ENCODE results near the gene RAB40AL.
A peak's percentile ranks its signal among the peaks of the same experiment; 100 is the strongest.

Gene RAB40AL

GRCh38 chrX:102950908-102951866, 14.1 kb downstream of the RAB40AL start:
- no peak overlapping the region for H3K4me3 ChIP-seq (ENCODE audit: low read depth, low read length)
- TF ChIP-seq CTCF (IDR thresholded peaks at IDR 0.05; ENCODE audit: borderline replicate concordance, insufficient read depth, low read depth, low read length) = peak; percentile 63

- no peak for TF ChIP-seq CTCF (IDR thresholded peaks at IDR 0.05; ENCODE audit: borderline replicate concordance, insufficient read depth, low read depth, low read length)
- H3K4me3 ChIP-seq (ENCODE audit: low read depth, low read length) = no peak overlapping the region
Measured at GRCh38 chrX:102957751-102958150, 20.7 kb downstream of the RAB40AL start.

GRCh38 chrX:102958794-102959193, 21.7 kb downstream of the RAB40AL start:
- no peak overlapping the region for H3K4me3 ChIP-seq (ENCODE audit: low read depth, low read length)
- TF ChIP-seq CTCF (IDR thresholded peaks at IDR 0.05; ENCODE audit: borderline replicate concordance, insufficient read depth, low read depth, low read length) = no peak

- H3K4me3 ChIP-seq (ENCODE audit: low read depth, low read length) = no peak overlapping the region
- no peak for TF ChIP-seq CTCF (IDR thresholded peaks at IDR 0.05; ENCODE audit: borderline replicate concordance, insufficient read depth, low read depth, low read length)
Measured at GRCh38 chrX:102959471-102959870, 22.4 kb downstream of the RAB40AL start.

- TF ChIP-seq CTCF (IDR thresholded peaks at IDR 0.05; ENCODE audit: borderline replicate concordance, insufficient read depth, low read depth, low read length) = no peak
- no peak overlapping the region for H3K4me3 ChIP-seq (ENCODE audit: low read depth, low read length)
Measured at GRCh38 chrX:102963955-102964354, 26.9 kb downstream of the RAB40AL start.

GRCh38 chrX:102964940-102965339, 27.9 kb downstream of the RAB40AL start:
- TF ChIP-seq CTCF (IDR thresholded peaks at IDR 0.05; ENCODE audit: borderline replicate concordance, insufficient read depth, low read depth, low read length) = no peak
- no peak overlapping the region for H3K4me3 ChIP-seq (ENCODE audit: low read depth, low read length)

- no peak for TF ChIP-seq CTCF (IDR thresholded peaks at IDR 0.05; ENCODE audit: borderline replicate concordance, insufficient read depth, low read depth, low read length)
- H3K4me3 ChIP-seq (ENCODE audit: low read depth, low read length) = no peak overlapping the region
Measured at GRCh38 chrX:102966701-102967100, 29.6 kb downstream of the RAB40AL start.
